Cardiac fibroblast (primary cell): ENCODE data around the gene TPGS2.
"Not testable (repeated sequence)": the region's sequence is repeated elsewhere in the genome, so short reads cannot be mapped to it uniquely, and the experiment has no call there.

Experiments used
- DNase-seq, 2 donors: peaks; one replicate each; pipeline versions ENCODE4 v3.0.0 to v3.0.0-alpha.2; 2010; ENCODE audit warnings: low read depth in 2 of 2
- H3K4me3 ChIP-seq, 2 donors: replicated peaks in 1 of 2; 1 replicate in 1 of 2; 2 replicates in 1 of 2; pipeline ENCODE4 v1.5.1; 2011; ENCODE audit warnings: low read depth in 2 of 2, low read length in 2 of 2, mild to moderate bottlenecking in 2 of 2, moderate library complexity in 1 of 2
- CTCF ChIP-seq: IDR thresholded peaks from one replicate; pipeline ENCODE4 v1.5.1; 2011; ENCODE audit warnings: low read depth, mild to moderate bottlenecking, low read length, inconsistent platforms

Gene TPGS2

GRCh38 chr18:36826556-36826955 lies 2.2 kb downstream of the TPGS2 start:
- DNase-seq = peak in 1 of 2 donors; percentile 34
- no peak for TF ChIP-seq CTCF
- no peak overlapping the region for H3K4me3 ChIP-seq

- DNase-seq = no peak
- no peak for TF ChIP-seq CTCF
- no peak overlapping the region for H3K4me3 ChIP-seq
Observed at GRCh38 chr18:36825526-36825925, 3.3 kb downstream of the TPGS2 start.

GRCh38 chr18:36821681-36822080 lies 7.1 kb downstream of the TPGS2 start:
- no peak for TF ChIP-seq CTCF
- H3K4me3 ChIP-seq = no peak overlapping the region
- no peak for DNase-seq

- no peak for TF ChIP-seq CTCF
Observed at GRCh38 chr18:36819621-36820020, 9.2 kb downstream of the TPGS2 start.

GRCh38 chr18:36818652-36819051 lies 10.2 kb downstream of the TPGS2 start:
- no peak for DNase-seq
- no peak for TF ChIP-seq CTCF
- H3K4me3 ChIP-seq = no peak overlapping the region

More at GRCh38 chr18:36819621-36820020, 9.2 kb downstream of the TPGS2 start:
- H3K4me3 ChIP-seq = no peak overlapping the region
- no peak for DNase-seq

- no peak for TF ChIP-seq CTCF
- no peak for DNase-seq
- no peak overlapping the region for H3K4me3 ChIP-seq
Observed at GRCh38 chr18:36817039-36817438, 11.8 kb downstream of the TPGS2 start.

- DNase-seq, H3K4me3 ChIP-seq: not testable (repeated sequence)
Observed at GRCh38 chr18:36816096-36816495, 12.7 kb downstream of the TPGS2 start.

- H3K4me3 ChIP-seq = no peak overlapping the region
- no peak for DNase-seq
- no peak for TF ChIP-seq CTCF
Observed at GRCh38 chr18:36814994-36815393, 13.8 kb downstream of the TPGS2 start.
